Mesodermal cell (in vitro differentiated cells): ENCODE results near the gene QKI.

ENCODE experiments used
- H3K27ac ChIP-seq: 2 replicates; pipeline ENCODE4 v1.7.0; 2013; ENCODE audit warnings: mild to moderate bottlenecking, low read depth, low read length, moderate library complexity; ENCODE audit not compliant: severe bottlenecking
- H3K36me3 ChIP-seq: 2 replicates; pipeline ENCODE4 v1.7.1; 2013; ENCODE audit warnings: mild to moderate bottlenecking, low read length, moderate library complexity; ENCODE audit not compliant: control insufficient read depth, insufficient read depth
- H3K4me1 ChIP-seq: one replicate; pipeline ENCODE4 v1.7.1; 2013; ENCODE audit warnings: mild to moderate bottlenecking, low read length; ENCODE audit not compliant: insufficient read depth, control insufficient read depth, poor library complexity, severe bottlenecking
- H3K4me3 ChIP-seq: 2 replicates; pipeline ENCODE4 v1.7.0; 2013; ENCODE audit warnings: low read length, control low read depth, mild to moderate bottlenecking; ENCODE audit not compliant: insufficient read depth, poor library complexity, severe bottlenecking; ENCODE audit errors: extremely low read depth
- H3K9me3 ChIP-seq: 2 replicates; pipeline ENCODE4 v1.7.1; 2013; ENCODE audit warnings: mild to moderate bottlenecking, low read length, moderate library complexity; ENCODE audit not compliant: control insufficient read depth
- WGBS, 2 experiments: methylation state at CpG; one replicate each; pipeline ENCODE4 v1.1.5; 2013; ENCODE audit warnings: missing lambda C conversion rate in 2 of 2; ENCODE audit not compliant: insufficient coverage in 2 of 2; 5-methylcytosine and 5-hydroxymethylcytosine counted together

Gene QKI

GRCh38 chr6:163627274-163628062 is 212.9 kb downstream of the QKI start:
- H3K9me3 ChIP-seq, result peaks cover 6% of the 10 kb centered on the region
- no peaks in the 10 kb centered on the region for H3K4me1 ChIP-seq
- 83 to 93% methylated on average over 6 to 7 of the region's 11 CpGs for WGBS, 2 experiments
- H3K36me3 ChIP-seq, result no peaks in the 10 kb centered on the region
- no peak overlapping the region for H3K27ac ChIP-seq
- no peak overlapping the region for H3K4me3 ChIP-seq
